ENCODE measurements around the gene CALD1. TPM values are rescaled to one million over a fixed set of nuclear protein-coding genes. Genes with fewer than 3 reads are reported as not detected.

Gene CALD1
- total and polyA plus RNA-seq, 2 experiments from 2014 or later = 132 to 842 TPM

- no peaks in the 10 kb centered on the region for H3K9me3 Mint-ChIP-seq
- Histone ChIP-seq H4K20me1 (replicated peaks; ENCODE audit: insufficient read depth) (0 out of 2 replicates have a peak, but pooled peaks cover 5% of the 10 kb centered on the region), H3K36me3 (ENCODE audit: insufficient read depth) (no peaks in the 10 kb centered on the region; the same call in 1 of the 2 replicates), H3K27me3 (ENCODE audit: insufficient read depth) (no peaks in the 10 kb centered on the region), H3K27ac (ENCODE audit: low read depth) (no peak overlapping the region), H3K4me1 (ENCODE audit: insufficient read depth) (no peaks in the 10 kb centered on the region), H2AFZ (no peak overlapping the region), H3K79me2 (replicated peaks; ENCODE audit: insufficient read depth) (peaks cover 23% of the 10 kb centered on the region), H3K4me3 (no peak overlapping the region), H3K9me2 (ENCODE audit: insufficient read depth) (peaks cover 15% of the 10 kb centered on the region), H3K4me2 (no peak overlapping the region), H3F3A (replicated peaks; ENCODE audit: low read depth) (no peaks in the 10 kb centered on the region)
- no peak overlapping the region for H3K27ac Mint-ChIP-seq
- H3K4me3 Mint-ChIP-seq = no peak overlapping the region
- peaks cover 37% of the 10 kb centered on the region for H3K36me3 Mint-ChIP-seq (ENCODE audit: low read depth)
- peaks cover 6% of the 10 kb centered on the region for H3K27me3 Mint-ChIP-seq (ENCODE audit: insufficient read depth, low read depth, poor library complexity)
- ATAC-seq (no peak), DNase-seq (ENCODE audit: low spot score) (no peak)
- H3K4me1 Mint-ChIP-seq = peaks cover 23% of the 10 kb centered on the region
- TF ChIP-seq EZH2phosphoT487 (IDR thresholded peaks at IDR 0.05; ENCODE audit: unreplicated experiment) = no peak
- TF ChIP-seq ZNF462 (CRISPR knock-in tag; IDR thresholded peaks at IDR 0.05) = no peak
- TF ChIP-seq CTCF (conservative IDR thresholded peaks at IDR 0.05; ENCODE audit: low read depth in 2 of 2) = no peak
- no peak for TF ChIP-seq JUNB (IDR thresholded peaks at IDR 0.05; ENCODE audit: unreplicated experiment)
- TF ChIP-seq REST (IDR thresholded peaks at IDR 0.05; ENCODE audit: unreplicated experiment) = no peak
- TF ChIP-seq CREB1 (CRISPR knock-in tag; IDR thresholded peaks at IDR 0.05; ENCODE audit: low read depth) = no peak
- no peak for TF ChIP-seq ZNF114 (CRISPR knock-in tag; IDR thresholded peaks at IDR 0.05)
- TF ChIP-seq ETS1 (IDR thresholded peaks at IDR 0.05) = no peak
- no peak for TF ChIP-seq POLR2AphosphoS5 (IDR thresholded peaks at IDR 0.05; ENCODE audit: low read depth)
- no peak for TF ChIP-seq ZNF331 (CRISPR knock-in tag; IDR thresholded peaks at IDR 0.05; ENCODE audit: low read depth)
- no peak for TF ChIP-seq EZH2 (IDR thresholded peaks at IDR 0.05; ENCODE audit: low read depth, unreplicated experiment)
- no peak for TF ChIP-seq NANOG (IDR thresholded peaks at IDR 0.05; ENCODE audit: borderline replicate concordance)
- no peak for TF ChIP-seq STAT1 (IDR thresholded peaks at IDR 0.05; ENCODE audit: unreplicated experiment)
These were observed 68.6 kb downstream of the CALD1 start for GRCh38 chr7:134847851-134848588.

Data from GM23338 (cell line).